GM18505 (cell line): ENCODE measurements around the gene RMI2.
A peak's percentile ranks its signal among the peaks of the same experiment; 100 is the strongest.
"Not testable (repeated sequence)": the region's sequence is repeated elsewhere in the genome, so short reads cannot be mapped to it uniquely, and the experiment has no call there.

Experiments used
- ATAC-seq: cut with Tn5 transposase; IDR thresholded peaks from one replicate; pipeline ENCODE4 v1.9.1; 2021; ENCODE audit not compliant: unreplicated experiment
- POLR2A ChIP-seq: IDR thresholded peaks from 4 replicates; pipeline ENCODE4 v1.6.1; 2011; ENCODE audit warnings: borderline replicate concordance; ENCODE audit not compliant: insufficient read depth, insufficient read length; ENCODE audit errors: extremely low read depth

The RMI2 gene

DNA sequence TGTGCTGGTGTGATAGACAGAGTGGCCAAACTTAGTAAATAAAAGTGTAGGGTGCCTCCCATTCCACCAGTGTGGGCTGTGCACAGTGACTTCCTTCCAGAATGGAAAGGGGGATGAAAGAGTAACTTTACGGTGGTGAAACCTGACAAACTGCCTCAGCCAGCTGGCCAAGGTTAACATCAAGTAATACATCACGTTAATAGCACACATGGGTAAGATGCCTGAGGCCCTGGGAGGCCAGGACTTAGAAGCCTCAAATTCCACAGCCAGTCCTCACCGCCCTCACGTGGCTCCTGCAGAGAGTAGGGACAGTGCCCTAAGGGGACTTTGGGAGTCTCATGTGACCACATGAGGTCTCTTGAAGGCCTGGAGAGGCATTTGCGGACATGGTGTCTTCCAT is 14.1 kb downstream of the RMI2 start:
- no peak for TF ChIP-seq POLR2A
- ATAC-seq = no peak

- no peak for TF ChIP-seq POLR2A
Measured at GRCh38 chr16:11360641-11361373, 15.5 kb downstream of the RMI2 start.

DNA sequence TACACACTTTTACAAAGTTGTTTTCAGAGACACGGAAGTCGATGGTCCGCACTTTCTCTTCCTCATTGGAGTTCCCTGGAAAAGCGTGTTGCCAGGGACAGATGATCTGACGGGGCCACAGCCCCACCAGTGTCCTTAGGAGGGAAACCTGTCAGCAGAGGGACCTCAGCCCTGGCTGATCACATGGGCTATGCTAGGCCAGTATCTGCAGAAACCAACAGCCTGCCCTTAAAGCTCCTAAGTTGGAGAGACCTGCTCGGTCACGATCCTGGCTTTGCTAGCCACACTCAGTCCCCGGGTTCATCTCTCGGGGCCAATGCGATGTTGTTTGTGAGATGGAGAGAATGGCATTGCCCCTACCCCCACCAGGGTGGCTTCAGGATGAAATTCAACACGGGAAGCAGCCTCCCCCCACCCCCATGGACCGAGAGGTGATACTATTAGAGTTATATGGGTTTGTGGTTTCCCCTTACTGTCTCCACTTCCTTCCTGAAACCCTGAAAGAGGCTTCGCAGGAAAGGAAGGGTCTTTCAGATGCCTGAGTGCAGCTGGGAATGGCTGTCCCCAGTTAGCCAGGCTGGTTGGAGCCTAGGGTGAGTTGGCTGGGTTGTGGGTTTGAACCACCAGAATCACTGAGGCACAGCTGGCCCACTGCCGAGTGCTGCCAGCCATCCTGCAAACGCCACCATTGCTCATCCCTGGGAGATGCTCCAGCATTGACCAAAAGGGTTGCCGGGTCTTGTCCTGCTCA is 16.6 kb downstream of the RMI2 start:
- ATAC-seq = no peak
- no peak for TF ChIP-seq POLR2A

More at GRCh38 chr16:11360641-11361373, 15.5 kb downstream of the RMI2 start:
- no peak for ATAC-seq

DNA sequence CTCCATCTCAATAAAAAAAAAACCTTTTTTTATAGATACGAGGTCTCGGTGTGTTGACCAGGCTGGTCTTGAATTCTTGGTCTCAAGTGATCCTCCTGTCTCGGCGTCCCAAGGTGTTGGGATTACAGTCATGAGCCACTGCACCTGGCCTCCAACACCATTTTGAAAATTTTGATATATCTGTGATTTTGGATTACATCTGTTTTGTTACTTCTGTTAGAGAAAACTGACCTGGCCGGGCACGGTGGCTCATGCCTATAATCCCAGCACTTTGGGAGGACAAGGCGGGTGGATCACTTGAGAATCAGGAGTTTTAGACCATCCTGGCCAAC is 18.6 kb downstream of the RMI2 start:
- TF ChIP-seq POLR2A = no peak
- ATAC-seq = no peak

DNA sequence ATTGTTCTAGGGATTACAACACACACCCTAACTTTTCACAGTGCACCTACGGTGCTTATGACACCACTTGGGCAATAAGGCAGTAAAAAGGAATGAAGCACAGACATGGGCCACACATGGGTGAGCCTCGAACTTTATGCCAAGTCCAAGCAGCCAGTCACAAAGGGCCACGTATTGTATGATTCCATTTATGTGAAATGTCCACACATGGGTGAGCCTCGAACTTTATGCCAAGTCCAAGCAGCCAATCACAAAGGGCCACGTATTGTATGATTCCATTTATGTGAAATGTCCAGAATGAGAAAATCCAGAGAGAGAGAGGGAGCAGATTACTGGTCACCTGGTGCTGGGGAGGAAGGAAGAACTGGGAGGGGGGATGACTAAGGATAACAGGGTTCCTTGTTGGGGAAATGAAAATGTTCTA is 22.2 kb downstream of the RMI2 start:
- TF ChIP-seq POLR2A = no peak
- no peak for ATAC-seq

DNA sequence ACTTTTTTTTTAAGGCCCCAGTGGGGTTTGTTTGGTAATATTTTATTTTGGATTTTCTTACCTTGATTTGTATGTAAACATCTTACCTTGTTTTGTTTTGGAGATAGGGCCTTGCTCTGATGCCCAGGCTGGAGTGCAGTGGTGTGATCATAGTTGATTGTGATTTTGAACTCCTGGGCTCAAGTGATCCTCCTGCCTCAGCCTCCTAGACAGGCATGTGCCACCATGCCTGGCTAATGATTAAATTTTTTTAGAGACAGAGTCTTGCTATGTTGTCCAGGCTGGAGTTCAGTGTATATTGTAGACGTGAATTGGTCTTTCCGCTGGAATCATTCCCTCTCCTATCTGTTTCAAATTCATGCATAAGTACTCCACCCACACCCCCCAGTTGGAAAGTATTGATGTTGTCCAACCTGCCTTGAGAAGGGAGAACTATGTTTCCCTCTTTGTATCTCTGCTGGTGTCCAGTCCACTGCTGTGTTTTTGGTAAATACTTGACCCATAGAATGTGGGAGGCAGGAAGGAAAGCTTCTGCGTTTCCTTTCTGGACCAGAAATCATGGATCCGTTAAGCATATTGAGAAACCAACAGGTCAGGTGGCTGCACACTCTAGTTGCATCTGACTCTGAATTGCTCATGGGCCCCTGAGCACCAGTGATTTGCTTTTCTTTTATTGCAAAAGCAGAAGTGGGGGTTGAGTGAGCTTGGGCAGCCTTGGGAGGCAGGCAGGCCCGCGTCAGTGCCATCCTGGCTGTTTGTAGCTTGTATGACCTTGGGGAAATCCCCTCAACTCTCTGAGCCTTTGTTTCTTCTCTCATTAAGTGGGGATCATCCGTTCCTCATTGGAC is 25.0 kb downstream of the RMI2 start:
- peak; percentile 67 for ATAC-seq
- TF ChIP-seq POLR2A = no peak

GRCh38 chr16:11370932-11371279 is 25.6 kb downstream of the RMI2 start:
- not testable (repeated sequence) for ATAC-seq

GRCh38 chr16:11372073-11372828 is 27.0 kb downstream of the RMI2 start:
- ATAC-seq = no peak
- TF ChIP-seq POLR2A = no peak

GRCh38 chr16:11372829-11373306 is 27.6 kb downstream of the RMI2 start:
- no peak for ATAC-seq
- no peak for TF ChIP-seq POLR2A

DNA sequence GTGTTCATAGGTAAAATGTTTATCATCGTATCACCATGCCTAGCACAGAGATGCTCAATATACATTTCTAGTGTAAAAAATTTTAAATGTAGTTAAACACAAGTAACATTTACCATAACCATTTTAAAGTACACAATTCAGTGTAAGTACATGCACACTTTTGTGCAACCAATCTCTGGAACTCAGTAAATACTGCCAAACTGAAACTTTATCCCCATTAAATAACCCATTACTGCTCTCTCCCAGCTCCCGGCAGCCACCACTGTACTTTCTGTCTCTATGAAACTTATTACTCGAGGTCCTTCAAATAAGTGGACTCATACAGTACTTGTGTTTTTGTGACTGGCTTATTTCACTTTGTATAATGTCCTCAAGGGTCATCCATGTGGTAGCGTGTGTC is 29.0 kb downstream of the RMI2 start:
- no peak for ATAC-seq

GRCh38 chr16:11377154-11377553 is 31.9 kb downstream of the RMI2 start:
- TF ChIP-seq POLR2A = no peak
- ATAC-seq = no peak

More for the DNA sequence above, 29.0 kb downstream of the RMI2 start:
- TF ChIP-seq POLR2A = no peak

- not testable (repeated sequence) for ATAC-seq
Measured at GRCh38 chr16:11378951-11379350, 33.7 kb downstream of the RMI2 start.

DNA sequence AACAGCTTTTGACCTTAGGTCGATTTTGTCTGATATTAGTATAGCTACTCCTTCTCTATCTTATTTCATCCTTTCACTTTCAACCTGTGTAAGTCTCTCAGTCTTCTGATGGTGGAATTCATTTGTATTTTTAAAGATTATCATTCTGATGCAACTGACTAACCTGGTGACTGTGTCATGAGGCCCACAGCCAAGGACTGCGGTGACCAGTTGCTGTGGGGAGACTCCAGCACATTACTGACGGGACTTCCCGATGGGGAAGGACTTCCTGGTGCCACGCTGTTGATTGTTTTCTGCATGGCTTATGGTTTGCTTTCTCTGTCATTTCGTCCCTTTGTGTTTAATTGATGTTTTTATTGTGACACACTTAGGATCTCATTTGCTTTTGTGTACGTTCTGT is 34.2 kb downstream of the RMI2 start:
- ATAC-seq = peak; percentile 67
- peak; percentile 35 for TF ChIP-seq POLR2A
